Measurements from ENCODE around the gene DNAH10. TPM values are rescaled to one million over a fixed set of nuclear protein-coding genes. Genes with fewer than 3 reads are reported as not detected.

The DNAH10 gene
- total and polyA plus RNA-seq, 7 experiments from 2014 or later: 0.05 to 0.50 (median 0.10) TPM

- peak overlapping the region; percentile 68 for H3K27ac ChIP-seq (ENCODE audit: low read depth, low read length)
- peaks cover 0 to 15% (median 4%) of the 10 kb centered on the region in 11 donors for H3K9me3 Mint-ChIP-seq
Observed at GRCh38 chr12:123937707-123938591, 175.8 kb downstream of the DNAH10 start.

GRCh38 chr12:123938679-123939480 lies 176.8 kb downstream of the DNAH10 start:
- H3K4me3 ChIP-seq (ENCODE audit: low read length): peak overlapping the region; percentile 13
- Mint-ChIP-seq H3K4me3 (peak overlapping the region; percentile 76 to 90 (median 84)), H3K4me1 (peaks cover 26 to 38% (median 30%) of the 10 kb centered on the region in 7 donors), H3K36me3 (peaks cover 20 to 37% (median 22%) of the 10 kb centered on the region in 5 donors), H3K9me3 (peaks cover 0 to 15% (median 4%) of the 10 kb centered on the region in 11 donors), H3K27me3 (no peaks in the 10 kb centered on the region), H3K27ac (peak overlapping the region; percentile 85 to 98 (median 92))
- CTCF ChIA-PET: interaction anchor here (0.6 to 1.3 kb wide), 2 partner anchors 35 to 44 kb away, joined by 3 to 6 read pairs; no protein-coding TSS in a partner anchor
- DNase-seq: peak in 1 of 9 donors; percentile 3
- peak overlapping the region; percentile 68 for H3K27ac ChIP-seq (ENCODE audit: low read depth, low read length)
- intact Hi-C loops (cut with micrococcal nuclease): loop anchor here (1.0 kb wide), 2 partner anchors 33 to 34 kb away; partner anchors contain the start of gene CCDC92 (in 2 of the 2)
- H3K27me3 ChIP-seq (ENCODE audit: control insufficient read depth in 2 of 2, insufficient read depth in 2 of 2, low read length in 2 of 2): no peaks in the 10 kb centered on the region
- ATAC-seq: no peak
- H3K9me3 ChIP-seq (ENCODE audit: control insufficient read depth in 2 of 3, low read length in 3 of 3): peaks cover 0 to 5% (median 0%) of the 10 kb centered on the region in 3 experiments
- POLR2A ChIA-PET: interaction anchor here (0.6 kb wide), 1 partner anchor 17 kb away, joined by 3 read pairs; no protein-coding TSS in a partner anchor
- peaks cover 14 to 18% of the 10 kb centered on the region in 2 donors for H3K4me1 ChIP-seq (ENCODE audit: control insufficient read depth in 2 of 2, insufficient read depth in 2 of 2, low read length in 2 of 2)
- peaks cover 0 to 42% (median 5%) of the 10 kb centered on the region in 3 experiments for H3K36me3 ChIP-seq (ENCODE audit: control insufficient read depth in 2 of 3, insufficient read depth in 3 of 3, low read length in 3 of 3)

More at GRCh38 chr12:123937707-123938591, 175.8 kb downstream of the DNAH10 start:
- Mint-ChIP-seq H3K27me3 (no peaks in the 10 kb centered on the region), H3K27ac (peak overlapping the region; percentile 85 to 98 (median 92)), H3K4me1 (peaks cover 26 to 46% (median 34%) of the 10 kb centered on the region in 7 donors), H3K4me3 (peak overlapping the region; percentile 76 to 90 (median 84)), H3K36me3 (peaks cover 19 to 36% (median 22%) of the 10 kb centered on the region in 5 donors)
- H3K9me3 ChIP-seq (ENCODE audit: control insufficient read depth in 2 of 3, low read length in 3 of 3): peaks cover 0 to 5% (median 0%) of the 10 kb centered on the region in 3 experiments
- H3K4me3 ChIP-seq (ENCODE audit: low read length): peak overlapping the region; percentile 52
- POLR2A ChIA-PET: interaction anchor here (0.6 to 1.4 kb wide), 3 partner anchors 18 to 51 kb away, joined by 3 to 4 read pairs (median 3); partner anchors contain the start of genes CCDC92 and ZNF664
- CTCF ChIA-PET: interaction anchor here (1.3 kb wide), 1 partner anchor 34 kb away, joined by 6 read pairs; no protein-coding TSS in a partner anchor
- H3K36me3 ChIP-seq (ENCODE audit: control insufficient read depth in 2 of 3, insufficient read depth in 3 of 3, low read length in 3 of 3): peaks cover 0 to 33% (median 5%) of the 10 kb centered on the region in 3 experiments
- intact Hi-C loops (cut with micrococcal nuclease): loop anchor here (1.0 kb wide), 2 partner anchors 33 to 34 kb away; partner anchors contain the start of gene CCDC92 (in 2 of the 2)
- peak; percentile 89 for ATAC-seq
- peak in 8 of 9 donors; percentile 40 to 63 (median 50) for DNase-seq
- no peaks in the 10 kb centered on the region for H3K27me3 ChIP-seq (ENCODE audit: control insufficient read depth in 2 of 2, insufficient read depth in 2 of 2, low read length in 2 of 2)
- H3K4me1 ChIP-seq (ENCODE audit: control insufficient read depth in 2 of 2, insufficient read depth in 2 of 2, low read length in 2 of 2): peaks cover 14 to 18% of the 10 kb centered on the region in 2 donors

DNA sequence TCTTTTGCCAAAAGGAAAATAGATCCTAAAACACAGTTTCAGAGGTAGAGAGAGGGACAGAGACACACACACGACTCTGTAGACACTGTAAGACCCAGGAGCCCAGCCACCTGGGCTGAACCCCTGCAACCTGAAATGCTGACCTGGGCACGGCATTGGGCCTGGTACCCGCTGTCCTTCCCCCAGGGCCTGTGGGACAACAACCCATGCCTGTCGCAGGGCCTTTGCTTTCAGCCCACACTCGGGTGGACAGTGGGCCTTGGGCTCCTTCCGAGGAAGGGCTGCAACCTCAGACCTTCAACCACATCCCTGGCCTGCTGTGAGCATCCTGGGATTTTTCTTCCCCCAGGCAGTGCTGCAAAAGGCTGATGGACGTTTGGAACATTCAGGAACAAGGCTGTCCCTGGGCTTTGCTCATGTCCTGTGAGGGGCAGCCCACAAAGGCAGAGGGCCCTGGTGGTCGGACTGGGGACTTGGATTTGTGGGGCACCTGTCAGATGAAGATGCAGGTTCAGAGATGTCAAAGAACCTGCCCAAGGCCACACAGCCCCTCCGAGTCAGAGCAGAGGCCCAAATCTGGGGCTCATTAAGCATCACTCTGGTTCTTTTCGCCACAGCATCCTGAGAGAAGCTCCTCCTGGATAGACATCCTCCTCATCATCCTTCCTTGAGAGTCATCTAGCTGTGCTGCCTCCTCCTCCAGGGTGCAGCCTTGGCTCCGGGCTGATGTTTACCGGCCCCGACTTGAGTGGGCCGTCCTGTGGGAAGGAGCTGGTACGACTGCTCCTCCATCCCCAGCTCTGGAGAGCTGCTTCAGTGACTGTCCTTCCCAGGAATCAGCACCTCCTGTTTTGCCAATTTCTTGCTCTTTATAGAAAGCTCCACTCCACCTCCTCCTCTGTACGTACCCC lies 177.9 kb downstream of the DNAH10 start:
- no peaks in the 10 kb centered on the region for H3K27me3 Mint-ChIP-seq
- H3K36me3 ChIP-seq (ENCODE audit: control insufficient read depth in 2 of 3, insufficient read depth in 3 of 3, low read length in 3 of 3): peaks cover 0 to 50% (median 5%) of the 10 kb centered on the region in 3 experiments
- no peak for ATAC-seq
- no peak for DNase-seq
- ChIA-PET CTCF (no interaction called here), POLR2A (no interaction called here)
- intact Hi-C loops (cut with micrococcal nuclease): no loop called here
- peaks cover 20 to 43% (median 22%) of the 10 kb centered on the region in 5 donors for H3K36me3 Mint-ChIP-seq
- H3K27ac Mint-ChIP-seq: peak overlapping the region in 5 of 9 donors; percentile 38 to 89 (median 56)
- H3K27me3 ChIP-seq (ENCODE audit: control insufficient read depth in 2 of 2, insufficient read depth in 2 of 2, low read length in 2 of 2): no peaks in the 10 kb centered on the region
- peaks cover 0 to 5% (median 0%) of the 10 kb centered on the region in 3 experiments for H3K9me3 ChIP-seq (ENCODE audit: control insufficient read depth in 2 of 3, low read length in 3 of 3)
- H3K4me3 ChIP-seq (ENCODE audit: low read length): no peak overlapping the region
- no peak overlapping the region for H3K27ac ChIP-seq (ENCODE audit: low read depth, low read length)
- H3K4me3 Mint-ChIP-seq: no peak overlapping the region
- H3K4me1 ChIP-seq (ENCODE audit: control insufficient read depth in 2 of 2, insufficient read depth in 2 of 2, low read length in 2 of 2): peaks cover 14 to 18% of the 10 kb centered on the region in 2 donors
- H3K9me3 Mint-ChIP-seq: peaks cover 0 to 15% (median 4%) of the 10 kb centered on the region in 11 donors
- H3K4me1 Mint-ChIP-seq: peaks cover 26 to 40% (median 33%) of the 10 kb centered on the region in 7 donors

- Mint-ChIP-seq H3K36me3 (peaks cover 20 to 43% (median 22%) of the 10 kb centered on the region in 5 donors), H3K27ac (peak overlapping the region in 4 of 9 donors; percentile 38 to 73 (median 50)), H3K27me3 (no peaks in the 10 kb centered on the region), H3K4me1 (peaks cover 26 to 40% (median 30%) of the 10 kb centered on the region in 7 donors), H3K4me3 (no peak overlapping the region), H3K9me3 (peaks cover 0 to 15% (median 4%) of the 10 kb centered on the region in 11 donors)
- intact Hi-C loops (cut with micrococcal nuclease): no loop called here
- CTCF ChIA-PET: no interaction called here
- ATAC-seq (no peak), DNase-seq (no peak)
- Histone ChIP-seq H3K27ac (ENCODE audit: low read depth, low read length) (no peak overlapping the region), H3K36me3 (ENCODE audit: control insufficient read depth in 2 of 3, insufficient read depth in 3 of 3, low read length in 3 of 3) (peaks cover 0 to 57% (median 5%) of the 10 kb centered on the region in 3 experiments), H3K9me3 (ENCODE audit: control insufficient read depth in 2 of 3, low read length in 3 of 3) (peaks cover 0 to 5% (median 0%) of the 10 kb centered on the region in 3 experiments), H3K27me3 (ENCODE audit: control insufficient read depth in 2 of 2, insufficient read depth in 2 of 2, low read length in 2 of 2) (no peaks in the 10 kb centered on the region), H3K4me3 (ENCODE audit: low read length) (no peak overlapping the region), H3K4me1 (ENCODE audit: control insufficient read depth in 2 of 2, insufficient read depth in 2 of 2, low read length in 2 of 2) (peaks cover 14 to 18% of the 10 kb centered on the region in 2 donors)
- POLR2A ChIA-PET: no interaction called here
Observed at GRCh38 chr12:123940627-123940966, 178.5 kb downstream of the DNAH10 start.

DNA sequence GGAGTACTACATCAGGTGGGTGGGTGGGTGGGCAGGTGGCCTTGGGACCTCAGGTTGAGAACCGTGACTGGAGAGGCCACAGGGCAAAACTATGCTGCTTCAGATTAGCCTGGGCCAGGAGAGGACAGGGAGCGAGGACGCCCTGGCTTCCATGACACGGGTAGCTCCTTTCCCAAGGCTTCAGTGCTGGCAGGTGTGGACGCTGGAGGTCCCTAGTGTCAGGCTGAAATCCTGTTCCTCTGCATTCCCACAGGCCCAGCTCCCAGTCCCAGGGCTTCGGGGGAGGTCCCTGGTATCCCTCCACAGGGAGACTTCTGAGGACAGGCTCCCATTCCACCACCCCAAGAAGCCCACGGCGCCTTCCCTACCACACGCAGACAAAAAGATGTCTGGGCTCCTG lies 178.9 kb downstream of the DNAH10 start:
- peaks cover 0 to 15% (median 4%) of the 10 kb centered on the region in 11 donors for H3K9me3 Mint-ChIP-seq
- peaks cover 20 to 46% (median 22%) of the 10 kb centered on the region in 5 donors for H3K36me3 Mint-ChIP-seq
- ChIA-PET POLR2A (no interaction called here), CTCF (no interaction called here)
- DNase-seq (no peak), ATAC-seq (no peak)
- H3K4me1 Mint-ChIP-seq: peaks cover 26 to 40% (median 30%) of the 10 kb centered on the region in 7 donors
- Histone ChIP-seq H3K4me1 (ENCODE audit: control insufficient read depth in 2 of 2, insufficient read depth in 2 of 2, low read length in 2 of 2) (peaks cover 14 to 18% of the 10 kb centered on the region in 2 donors), H3K27ac (ENCODE audit: low read depth, low read length) (no peak overlapping the region), H3K27me3 (ENCODE audit: control insufficient read depth in 2 of 2, insufficient read depth in 2 of 2, low read length in 2 of 2) (no peaks in the 10 kb centered on the region), H3K9me3 (ENCODE audit: control insufficient read depth in 2 of 3, low read length in 3 of 3) (peaks cover 0 to 5% (median 0%) of the 10 kb centered on the region in 3 experiments), H3K36me3 (ENCODE audit: control insufficient read depth in 2 of 3, insufficient read depth in 3 of 3, low read length in 3 of 3) (peaks cover 0 to 61% (median 5%) of the 10 kb centered on the region in 3 experiments), H3K4me3 (ENCODE audit: low read length) (no peak overlapping the region)
- H3K27ac Mint-ChIP-seq: peak overlapping the region in 1 of 9 donors; percentile 59
- no peaks in the 10 kb centered on the region for H3K27me3 Mint-ChIP-seq
- intact Hi-C loops (cut with micrococcal nuclease): no loop called here
- no peak overlapping the region for H3K4me3 Mint-ChIP-seq

All from naive thymus-derived CD4-positive, alpha-beta T cell (primary cell).